SK-N-SH (cell line): ENCODE measurements around the gene NUAK2. TPM values are rescaled to one million over a fixed set of nuclear protein-coding genes. Genes with fewer than 3 reads are reported as not detected.

Source experiments
- CTCF ChIA-PET: fragments of 300-600, 350-600 bp; formaldehyde crosslinking; extraction: SDS; loops from one replicate; lab custom pipeline; 2021; lab: Yijun Ruan, JAX
- POLR2A ChIA-PET: fragments of 350-600 bp; sonication (Branson Sonifier 250); formaldehyde crosslinking; extraction: SDS; loops from one replicate; lab custom pipeline; 2020; ENCODE audit warnings: antibody characterized with exemption, inconsistent platforms; lab: Yijun Ruan, JAX
- DNase-seq: peaks from one replicate; pipeline ENCODE4 v3.0.0; 2012
- H2AFZ ChIP-seq: fragments of 200-600 bp; sonication (generic); 2 replicates; pipeline ENCODE4 v1.8.1; 2016; ENCODE audit warnings: antibody characterized with exemption, mild to moderate bottlenecking, low read depth
- H3F3A ChIP-seq: fragments of 200-600 bp; sonication (generic); replicated peaks from 2 replicates; pipeline ENCODE3; 2016; ENCODE audit warnings: antibody characterized with exemption, mild to moderate bottlenecking; ENCODE audit not compliant: insufficient read depth
- H3K27ac ChIP-seq, 2 experiments: fragments of 200-500 bp in 1 of 2; fragments of 200-600 bp in 1 of 2; sonication (Bioruptor generic) in 1 of 2; sonication (generic), shearing (Covaris generic) in 1 of 2; 2 replicates each; pipeline versions ENCODE4 v1.5.1 to v1.6.1; 2014 to 2016; ENCODE audit warnings: low read depth in 2 of 2, inconsistent platforms in 1 of 2, low read length in 1 of 2, mild to moderate bottlenecking in 1 of 2, mixed read lengths in 1 of 2
- H3K27me3 ChIP-seq: fragments of 200-600 bp; sonication (generic), shearing (Covaris generic); 2 replicates; pipeline ENCODE4 v1.6.1; 2016; ENCODE audit warnings: mixed run types; ENCODE audit not compliant: insufficient read depth
- H3K36me3 ChIP-seq, 2 experiments: fragments of 200-500 bp in 1 of 2; fragments of 200-600 bp in 1 of 2; sonication (Bioruptor generic) in 1 of 2; sonication (generic) in 1 of 2; replicated peaks in 1 of 2; 2 replicates each; pipeline versions ENCODE3 to v1.5.1; 2014 to 2016; ENCODE audit warnings: low read length in 1 of 2, mild to moderate bottlenecking in 1 of 2; ENCODE audit not compliant: insufficient read depth in 2 of 2, control insufficient read depth in 1 of 2
- H3K4me1 ChIP-seq, 2 experiments: fragments of 200-500 bp in 1 of 2; fragments of 200-600 bp in 1 of 2; sonication (Bioruptor generic) in 1 of 2; sonication (generic), shearing (Covaris generic) in 1 of 2; 2 replicates each; pipeline versions ENCODE4 v1.5.1 to v1.6.1; 2014 to 2016; ENCODE audit warnings: low read depth in 1 of 2, low read length in 1 of 2, mixed run types in 1 of 2; ENCODE audit not compliant: insufficient read depth in 2 of 2, control insufficient read depth in 1 of 2
- H3K4me2 ChIP-seq: fragments of 200-600 bp; sonication (generic), shearing (Covaris generic); 2 replicates; pipeline ENCODE4 v1.6.1; 2017; ENCODE audit warnings: mixed run types
- H3K4me3 ChIP-seq, 2 experiments: fragments of 200-500 bp in 1 of 2; fragments of 200-600 bp in 1 of 2; sonication (Bioruptor generic) in 1 of 2; sonication (generic), shearing (Covaris generic) in 1 of 2; 2 replicates each; pipeline versions ENCODE4 v1.5.1 to v1.8.1; 2014 to 2016; ENCODE audit warnings: low read depth in 2 of 2, inconsistent platforms in 1 of 2, low read length in 1 of 2, mild to moderate bottlenecking in 1 of 2, mixed read lengths in 1 of 2, moderate library complexity in 1 of 2
- H3K79me2 ChIP-seq: fragments of 200-600 bp; sonication (generic); 2 replicates; pipeline ENCODE4 v1.8.1; 2017; ENCODE audit warnings: mild to moderate bottlenecking; ENCODE audit not compliant: insufficient read depth
- H3K9ac ChIP-seq: fragments of 200-600 bp; sonication (generic); 2 replicates; pipeline ENCODE4 v1.6.1; 2017; ENCODE audit warnings: mixed run types
- H3K9me2 ChIP-seq: fragments of 200-600 bp; sonication (generic); 2 replicates; pipeline ENCODE4 v1.6.1; 2017; ENCODE audit warnings: mixed run types
- H3K9me3 ChIP-seq: fragments of 200-600 bp; sonication (generic); 2 replicates; pipeline ENCODE4 v1.6.1; 2017; ENCODE audit warnings: mixed run types, mild to moderate bottlenecking, moderate library complexity
- H4K20me1 ChIP-seq: fragments of 200-600 bp; sonication (generic); 2 replicates; pipeline ENCODE4 v1.6.1; 2017; ENCODE audit warnings: mild to moderate bottlenecking, mixed run types; ENCODE audit not compliant: insufficient read depth
- EP300 ChIP-seq, 2 experiments: IDR thresholded peaks; 2 replicates each; pipeline versions ENCODE4 v1.4.0 to v1.6.1; 2012; ENCODE audit warnings: borderline replicate concordance in 1 of 2, low read depth in 1 of 2, low read length in 1 of 2
- EZH2phosphoT487 ChIP-seq: fragments of 200-600 bp; sonication (generic); IDR thresholded peaks from 2 replicates; pipeline ENCODE4 v1.6.1; 2017; ENCODE audit warnings: low read depth, mixed run types, mild to moderate bottlenecking, antibody characterized with exemption, moderate library complexity, borderline replicate concordance
- FOSL2 ChIP-seq: IDR thresholded peaks from 2 replicates; pipeline ENCODE4 v1.4.0; 2012; ENCODE audit warnings: low read depth, mild to moderate bottlenecking, moderate library complexity, borderline replicate concordance
- GATA2 ChIP-seq: sonication (generic); formaldehyde crosslinking; IDR thresholded peaks from 2 replicates; pipeline ENCODE4 v1.5.0; 2020; ENCODE audit warnings: mild to moderate bottlenecking, missing genetic modification reagents
- JUND ChIP-seq: IDR thresholded peaks from 2 replicates; pipeline ENCODE4 v1.4.0; 2012
- MEF2A ChIP-seq: IDR thresholded peaks from 2 replicates; pipeline ENCODE4 v1.4.0; 2012; ENCODE audit warnings: low read depth, borderline replicate concordance
- NFIC ChIP-seq: IDR thresholded peaks from 2 replicates; pipeline ENCODE4 v1.4.0; 2012; ENCODE audit warnings: borderline replicate concordance
- NRF1 ChIP-seq: IDR thresholded peaks from 2 replicates; pipeline ENCODE4 v1.6.1; 2012; ENCODE audit warnings: low read depth, mild to moderate bottlenecking, low read length
- RFX5 ChIP-seq: IDR thresholded peaks from 2 replicates; pipeline ENCODE4 v1.6.1; 2012; ENCODE audit warnings: mild to moderate bottlenecking, improper control_type of control experiment, low read length
- RXRA ChIP-seq: IDR thresholded peaks from 2 replicates; pipeline ENCODE4 v1.4.0; 2012; ENCODE audit warnings: low read depth, mild to moderate bottlenecking, borderline replicate concordance
- SIN3A ChIP-seq: IDR thresholded peaks from 2 replicates; pipeline ENCODE4 v1.6.1; 2012; ENCODE audit warnings: low read depth, mild to moderate bottlenecking, low read length, moderate library complexity, borderline replicate concordance
- SMC3 ChIP-seq: IDR thresholded peaks from 2 replicates; pipeline ENCODE4 v1.6.1; 2012; ENCODE audit warnings: low read depth, low read length, improper control_type of control experiment
- TAF1 ChIP-seq: IDR thresholded peaks from 2 replicates; pipeline ENCODE4 v1.6.1; 2012; ENCODE audit warnings: low read depth, mild to moderate bottlenecking, low read length, moderate library complexity, borderline replicate concordance
- TCF12 ChIP-seq: IDR thresholded peaks from 2 replicates; pipeline ENCODE4 v1.4.0; 2012
- TEAD4 ChIP-seq: IDR thresholded peaks from 2 replicates; pipeline ENCODE4 v1.4.0; 2012; ENCODE audit warnings: mild to moderate bottlenecking, borderline replicate concordance; ENCODE audit not compliant: insufficient read depth
- WGBS: methylation state at CpG from one replicate; pipeline ENCODE4 v1.1.6; 2017; ENCODE audit warnings: low lambda C conversion rate; 5-methylcytosine and 5-hydroxymethylcytosine counted together
- polyA plus RNA-seq, 3 experiments: library from polyadenylated mRNA; depleted of rRNA; stranded (reverse); fragments of >200 nt; gene quantifications; 2 replicates each; pipeline ENCODE4 v1.2.3, GENCODE V29; 2012
- TF ChIP-seq, protein P1 (sequence below): fragments of 150-350 bp; IDR thresholded peaks from 2 replicates; pipeline ENCODE4 v1.6.1; 2017; ENCODE audit warnings: antibody characterized with exemption, low read length, low read depth, borderline replicate concordance
- TF ChIP-seq, protein P2 (sequence below): fragments of 150-350 bp; IDR thresholded peaks from 2 replicates; pipeline ENCODE4 v1.6.1; 2016; ENCODE audit warnings: mild to moderate bottlenecking, low read depth, low read length
- TF ChIP-seq, protein P3 (sequence below): IDR thresholded peaks from 2 replicates; pipeline ENCODE4 v1.4.0; 2012; ENCODE audit warnings: low read depth, borderline replicate concordance

Gene NUAK2
- polyA plus RNA-seq, 1 of the 3 experiments (the other 2 are of a cell fraction), result 11.1 TPM

DNA sequence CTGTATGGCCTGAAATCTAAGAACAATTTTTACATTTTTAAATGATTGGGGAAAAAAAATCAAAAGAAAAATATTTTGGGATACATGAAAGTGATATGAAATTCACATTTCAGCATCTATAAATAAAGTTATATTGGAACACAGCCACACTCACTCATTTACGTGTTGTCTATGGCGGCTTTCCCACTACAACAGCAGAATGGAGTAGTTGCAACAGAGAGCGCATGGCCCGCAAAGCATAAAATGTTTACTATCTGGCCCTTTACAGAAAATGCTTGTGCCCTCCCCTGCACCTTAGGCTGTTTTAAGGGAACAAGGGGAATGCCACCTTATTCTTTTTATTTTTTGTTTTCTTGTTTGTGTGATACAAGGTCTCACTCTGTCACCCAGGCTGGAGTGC lies 31.6 kb upstream of the NUAK2 start:
- Histone ChIP-seq H3K27me3 (no peaks in the 10 kb centered on the region; the same call in 1 of the 2 replicates), H3K4me3 (no peak overlapping the region), H3K36me3 (no peaks in the 10 kb centered on the region), H3F3A (no peaks in the 10 kb centered on the region), H4K20me1 (no peaks in the 10 kb centered on the region), H3K79me2 (no peaks in the 10 kb centered on the region), H3K9me2 (no peaks in the 10 kb centered on the region), H3K9ac (no peak overlapping the region), H3K9me3 (no peaks in the 10 kb centered on the region), H3K4me2 (no peak overlapping the region), H3K4me1 (peaks cover 0 to 8% of the 10 kb centered on the region in 2 experiments; a peak in 1 of 4 replicates), H2AFZ (no peak overlapping the region), H3K27ac (no peak overlapping the region)
- WGBS, result 93% methylated on average over 4 of the region's 4 CpGs
- no peak for DNase-seq
- ChIA-PET CTCF (interaction anchor here (0.6 to 4.5 kb wide), 19 partner anchors 10 to 306 kb away, joined by 3 to 91 read pairs (median 10); no protein-coding TSS in a partner anchor), POLR2A (no interaction called here)
- TF ChIP-seq SMC3 (no peak), JUND (no peak), EP300 (IDR thresholded peaks at IDR 0.05; ENCODE audit: borderline replicate concordance in 1 of 2, low read depth in 1 of 2, low read length in 1 of 2) (no peak), TCF12 (no peak), RXRA (no peak), TAF1 (no peak), NFIC (no peak), TEAD4 (no peak), GATA2 (CRISPR knock-in tag) (no peak), NRF1 (no peak), FOSL2 (no peak), MEF2A (no peak), SIN3A (no peak), EZH2phosphoT487 (no peak), RFX5 (no peak)
- TF ChIP-seq, protein P1, sequence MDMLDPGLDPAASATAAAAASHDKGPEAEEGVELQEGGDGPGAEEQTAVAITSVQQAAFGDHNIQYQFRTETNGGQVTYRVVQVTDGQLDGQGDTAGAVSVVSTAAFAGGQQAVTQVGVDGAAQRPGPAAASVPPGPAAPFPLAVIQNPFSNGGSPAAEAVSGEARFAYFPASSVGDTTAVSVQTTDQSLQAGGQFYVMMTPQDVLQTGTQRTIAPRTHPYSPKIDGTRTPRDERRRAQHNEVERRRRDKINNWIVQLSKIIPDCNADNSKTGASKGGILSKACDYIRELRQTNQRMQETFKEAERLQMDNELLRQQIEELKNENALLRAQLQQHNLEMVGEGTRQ, result no peak
- TF ChIP-seq, protein P2, sequence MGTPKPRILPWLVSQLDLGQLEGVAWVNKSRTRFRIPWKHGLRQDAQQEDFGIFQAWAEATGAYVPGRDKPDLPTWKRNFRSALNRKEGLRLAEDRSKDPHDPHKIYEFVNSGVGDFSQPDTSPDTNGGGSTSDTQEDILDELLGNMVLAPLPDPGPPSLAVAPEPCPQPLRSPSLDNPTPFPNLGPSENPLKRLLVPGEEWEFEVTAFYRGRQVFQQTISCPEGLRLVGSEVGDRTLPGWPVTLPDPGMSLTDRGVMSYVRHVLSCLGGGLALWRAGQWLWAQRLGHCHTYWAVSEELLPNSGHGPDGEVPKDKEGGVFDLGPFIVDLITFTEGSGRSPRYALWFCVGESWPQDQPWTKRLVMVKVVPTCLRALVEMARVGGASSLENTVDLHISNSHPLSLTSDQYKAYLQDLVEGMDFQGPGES, result no peak
- TF ChIP-seq, protein P3, sequence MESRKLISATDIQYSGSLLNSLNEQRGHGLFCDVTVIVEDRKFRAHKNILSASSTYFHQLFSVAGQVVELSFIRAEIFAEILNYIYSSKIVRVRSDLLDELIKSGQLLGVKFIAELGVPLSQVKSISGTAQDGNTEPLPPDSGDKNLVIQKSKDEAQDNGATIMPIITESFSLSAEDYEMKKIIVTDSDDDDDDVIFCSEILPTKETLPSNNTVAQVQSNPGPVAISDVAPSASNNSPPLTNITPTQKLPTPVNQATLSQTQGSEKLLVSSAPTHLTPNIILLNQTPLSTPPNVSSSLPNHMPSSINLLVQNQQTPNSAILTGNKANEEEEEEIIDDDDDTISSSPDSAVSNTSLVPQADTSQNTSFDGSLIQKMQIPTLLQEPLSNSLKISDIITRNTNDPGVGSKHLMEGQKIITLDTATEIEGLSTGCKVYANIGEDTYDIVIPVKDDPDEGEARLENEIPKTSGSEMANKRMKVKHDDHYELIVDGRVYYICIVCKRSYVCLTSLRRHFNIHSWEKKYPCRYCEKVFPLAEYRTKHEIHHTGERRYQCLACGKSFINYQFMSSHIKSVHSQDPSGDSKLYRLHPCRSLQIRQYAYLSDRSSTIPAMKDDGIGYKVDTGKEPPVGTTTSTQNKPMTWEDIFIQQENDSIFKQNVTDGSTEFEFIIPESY, result no peak
